SK-N-SH (cell line): ENCODE data around the gene RFNG. TPM values are rescaled to one million over a fixed set of nuclear protein-coding genes. Genes with fewer than 3 reads are reported as not detected.

ENCODE experiments used
- CTCF ChIA-PET: fragments of 300-600, 350-600 bp; formaldehyde crosslinking; extraction: SDS; loops from one replicate; lab custom pipeline; 2021; lab: Yijun Ruan, JAX
- POLR2A ChIA-PET: fragments of 350-600 bp; sonication (Branson Sonifier 250); formaldehyde crosslinking; extraction: SDS; loops from one replicate; lab custom pipeline; 2020; ENCODE audit warnings: antibody characterized with exemption, inconsistent platforms; lab: Yijun Ruan, JAX
- DNase-seq: peaks from one replicate; pipeline ENCODE4 v3.0.0; 2012
- H2AFZ ChIP-seq: fragments of 200-600 bp; sonication (generic); 2 replicates; pipeline ENCODE4 v1.8.1; 2016; ENCODE audit warnings: antibody characterized with exemption, mild to moderate bottlenecking, low read depth
- H3F3A ChIP-seq: fragments of 200-600 bp; sonication (generic); replicated peaks from 2 replicates; pipeline ENCODE3; 2016; ENCODE audit warnings: antibody characterized with exemption, mild to moderate bottlenecking; ENCODE audit not compliant: insufficient read depth
- H3K27ac ChIP-seq, 2 experiments: fragments of 200-500 bp in 1 of 2; fragments of 200-600 bp in 1 of 2; sonication (Bioruptor generic) in 1 of 2; sonication (generic), shearing (Covaris generic) in 1 of 2; 2 replicates each; pipeline versions ENCODE4 v1.5.1 to v1.6.1; 2014 to 2016; ENCODE audit warnings: low read depth in 2 of 2, inconsistent platforms in 1 of 2, low read length in 1 of 2, mild to moderate bottlenecking in 1 of 2, mixed read lengths in 1 of 2
- H3K27me3 ChIP-seq: fragments of 200-600 bp; sonication (generic), shearing (Covaris generic); 2 replicates; pipeline ENCODE4 v1.6.1; 2016; ENCODE audit warnings: mixed run types; ENCODE audit not compliant: insufficient read depth
- H3K36me3 ChIP-seq, 2 experiments: fragments of 200-500 bp in 1 of 2; fragments of 200-600 bp in 1 of 2; sonication (Bioruptor generic) in 1 of 2; sonication (generic) in 1 of 2; replicated peaks in 1 of 2; 2 replicates each; pipeline versions ENCODE3 to v1.5.1; 2014 to 2016; ENCODE audit warnings: low read length in 1 of 2, mild to moderate bottlenecking in 1 of 2; ENCODE audit not compliant: insufficient read depth in 2 of 2, control insufficient read depth in 1 of 2
- H3K4me1 ChIP-seq, 2 experiments: fragments of 200-500 bp in 1 of 2; fragments of 200-600 bp in 1 of 2; sonication (Bioruptor generic) in 1 of 2; sonication (generic), shearing (Covaris generic) in 1 of 2; 2 replicates each; pipeline versions ENCODE4 v1.5.1 to v1.6.1; 2014 to 2016; ENCODE audit warnings: low read depth in 1 of 2, low read length in 1 of 2, mixed run types in 1 of 2; ENCODE audit not compliant: insufficient read depth in 2 of 2, control insufficient read depth in 1 of 2
- H3K4me2 ChIP-seq: fragments of 200-600 bp; sonication (generic), shearing (Covaris generic); 2 replicates; pipeline ENCODE4 v1.6.1; 2017; ENCODE audit warnings: mixed run types
- H3K4me3 ChIP-seq, 2 experiments: fragments of 200-500 bp in 1 of 2; fragments of 200-600 bp in 1 of 2; sonication (Bioruptor generic) in 1 of 2; sonication (generic), shearing (Covaris generic) in 1 of 2; 2 replicates each; pipeline versions ENCODE4 v1.5.1 to v1.8.1; 2014 to 2016; ENCODE audit warnings: low read depth in 2 of 2, inconsistent platforms in 1 of 2, low read length in 1 of 2, mild to moderate bottlenecking in 1 of 2, mixed read lengths in 1 of 2, moderate library complexity in 1 of 2
- H3K79me2 ChIP-seq: fragments of 200-600 bp; sonication (generic); 2 replicates; pipeline ENCODE4 v1.8.1; 2017; ENCODE audit warnings: mild to moderate bottlenecking; ENCODE audit not compliant: insufficient read depth
- H3K9ac ChIP-seq: fragments of 200-600 bp; sonication (generic); 2 replicates; pipeline ENCODE4 v1.6.1; 2017; ENCODE audit warnings: mixed run types
- H3K9me2 ChIP-seq: fragments of 200-600 bp; sonication (generic); 2 replicates; pipeline ENCODE4 v1.6.1; 2017; ENCODE audit warnings: mixed run types
- H3K9me3 ChIP-seq: fragments of 200-600 bp; sonication (generic); 2 replicates; pipeline ENCODE4 v1.6.1; 2017; ENCODE audit warnings: mixed run types, mild to moderate bottlenecking, moderate library complexity
- H4K20me1 ChIP-seq: fragments of 200-600 bp; sonication (generic); 2 replicates; pipeline ENCODE4 v1.6.1; 2017; ENCODE audit warnings: mild to moderate bottlenecking, mixed run types; ENCODE audit not compliant: insufficient read depth
- EP300 ChIP-seq, 2 experiments: IDR thresholded peaks; 2 replicates each; pipeline versions ENCODE4 v1.4.0 to v1.6.1; 2012; ENCODE audit warnings: borderline replicate concordance in 1 of 2, low read depth in 1 of 2, low read length in 1 of 2
- EZH2phosphoT487 ChIP-seq: fragments of 200-600 bp; sonication (generic); IDR thresholded peaks from 2 replicates; pipeline ENCODE4 v1.6.1; 2017; ENCODE audit warnings: low read depth, mixed run types, mild to moderate bottlenecking, antibody characterized with exemption, moderate library complexity, borderline replicate concordance
- FOSL2 ChIP-seq: IDR thresholded peaks from 2 replicates; pipeline ENCODE4 v1.4.0; 2012; ENCODE audit warnings: low read depth, mild to moderate bottlenecking, moderate library complexity, borderline replicate concordance
- FOXJ3 ChIP-seq: sonication (generic); formaldehyde crosslinking; IDR thresholded peaks from 2 replicates; pipeline ENCODE4 v1.5.1; 2020; ENCODE audit warnings: mild to moderate bottlenecking, missing genetic modification reagents
- FOXM1 ChIP-seq: IDR thresholded peaks from 2 replicates; pipeline ENCODE4 v1.4.0; 2012; ENCODE audit warnings: low read depth, mild to moderate bottlenecking
- GABPA ChIP-seq: IDR thresholded peaks from 2 replicates; pipeline ENCODE4 v1.4.0; 2012; ENCODE audit warnings: low read depth, mild to moderate bottlenecking
- JUND ChIP-seq: IDR thresholded peaks from 2 replicates; pipeline ENCODE4 v1.4.0; 2012
- NRF1 ChIP-seq: IDR thresholded peaks from 2 replicates; pipeline ENCODE4 v1.6.1; 2012; ENCODE audit warnings: low read depth, mild to moderate bottlenecking, low read length
- RAD21 ChIP-seq: IDR thresholded peaks from 2 replicates; pipeline ENCODE4 v1.6.1; 2012; ENCODE audit warnings: mild to moderate bottlenecking, low read length
- RCOR1 ChIP-seq: fragments of 150-350 bp; IDR thresholded peaks from 2 replicates; pipeline ENCODE4 v1.6.1; 2017; ENCODE audit warnings: antibody characterized with exemption, low read length
- RXRA ChIP-seq: IDR thresholded peaks from 2 replicates; pipeline ENCODE4 v1.4.0; 2012; ENCODE audit warnings: low read depth, mild to moderate bottlenecking, borderline replicate concordance
- TCF12 ChIP-seq: IDR thresholded peaks from 2 replicates; pipeline ENCODE4 v1.4.0; 2012
- YY1 ChIP-seq: IDR thresholded peaks from 2 replicates; pipeline ENCODE4 v1.4.0; 2012; ENCODE audit warnings: low read depth, mild to moderate bottlenecking
- WGBS: methylation state at CpG from one replicate; pipeline ENCODE4 v1.1.6; 2017; ENCODE audit warnings: low lambda C conversion rate; 5-methylcytosine and 5-hydroxymethylcytosine counted together
- polyA plus RNA-seq, 3 experiments: library from polyadenylated mRNA; depleted of rRNA; stranded (reverse); fragments of >200 nt; gene quantifications; 2 replicates each; pipeline ENCODE4 v1.2.3, GENCODE V29; 2012
- TF ChIP-seq, protein P1 (sequence below): IDR thresholded peaks from 2 replicates; pipeline ENCODE4 v1.4.0; 2012; ENCODE audit warnings: low read depth, borderline replicate concordance
- TF ChIP-seq, protein P2 (sequence below): IDR thresholded peaks from 2 replicates; pipeline ENCODE4; 2012
- TF ChIP-seq, protein P3 (sequence below): IDR thresholded peaks from 2 replicates; pipeline ENCODE4 v1.6.1; 2012; ENCODE audit warnings: mild to moderate bottlenecking, low read depth, low read length, moderate library complexity
- TF ChIP-seq, protein P4 (sequence below): fragments of 150-350 bp; IDR thresholded peaks from 2 replicates; pipeline ENCODE4 v1.6.1; 2017; ENCODE audit warnings: antibody characterized with exemption, low read length, low read depth, borderline replicate concordance

RFNG gene
- polyA plus RNA-seq, 1 of the 3 experiments (the other 2 are of a cell fraction) = 68.6 TPM

DNA sequence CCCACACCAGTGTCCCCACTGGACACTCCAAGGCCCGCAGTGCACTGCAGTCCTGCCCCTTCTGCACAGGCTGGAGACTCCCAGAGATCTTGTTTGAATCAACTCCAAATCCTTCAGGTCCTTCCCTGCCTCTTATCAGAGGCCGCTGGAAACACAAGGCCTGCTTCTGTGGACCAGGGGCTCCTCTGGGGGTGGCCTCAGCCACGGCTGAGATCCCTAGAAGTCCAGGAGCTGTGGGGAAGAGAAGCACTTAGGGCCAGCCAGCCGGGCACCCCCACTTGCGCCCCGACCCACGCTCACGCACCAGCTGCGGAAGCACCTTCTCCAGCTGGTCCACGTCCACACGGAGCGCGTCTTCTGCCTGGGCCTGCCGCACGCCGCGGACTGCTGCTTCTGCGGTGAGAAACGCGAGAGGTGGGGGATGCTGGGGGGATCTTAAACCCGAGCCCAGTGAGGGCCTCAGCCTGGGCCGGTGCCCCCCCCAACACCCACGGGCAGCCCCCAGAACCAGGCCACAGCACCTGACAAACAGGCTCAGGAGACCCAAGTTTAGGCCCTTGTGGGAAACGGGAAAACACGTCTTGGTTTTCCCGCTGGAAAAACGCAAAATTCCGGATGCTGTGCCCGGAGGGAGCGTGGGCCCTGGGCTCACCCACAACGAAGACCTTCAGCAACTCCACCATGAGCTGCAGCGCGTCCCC is 32.5 kb downstream of the RFNG start:
- Histone ChIP-seq H3K9me2 (no peaks in the 10 kb centered on the region), H3K36me3 (peaks cover 7 to 23% of the 10 kb centered on the region in 2 experiments), H3K27me3 (no peaks in the 10 kb centered on the region), H3K9ac (no peak overlapping the region), H3K9me3 (no peaks in the 10 kb centered on the region), H3K4me1 (peaks cover 15 to 31% of the 10 kb centered on the region in 2 experiments; a peak in 3 of 4 replicates), H3K27ac (no peak overlapping the region), H3K4me2 (no peak overlapping the region), H2AFZ (no peak overlapping the region), H3K4me3 (no peak overlapping the region), H3K79me2 (peaks cover 33% of the 10 kb centered on the region), H4K20me1 (peaks cover 17% of the 10 kb centered on the region), H3F3A (peaks cover 32% of the 10 kb centered on the region)
- 92% methylated on average over 33 of the region's 33 CpGs for WGBS
- ChIA-PET POLR2A (interaction anchor here (0.7 to 1.2 kb wide), 3 partner anchors 12 to 59 kb away, joined by 3 to 5 read pairs (median 5); partner anchors contain the start of gene RAC3), CTCF (interaction anchor here (0.6 to 35.7 kb wide), 34 partner anchors 9 to 472 kb away, joined by 3 to 1216 read pairs (median 6); partner anchors contain the start of genes ASPSCR1, DCXR, GPS1 and MAFG)
- no peak for DNase-seq
- TF ChIP-seq FOXJ3 (no peak), EZH2phosphoT487 (no peak), JUND (no peak), NRF1 (no peak), RXRA (no peak), RCOR1 (no peak), TCF12 (no peak), FOSL2 (no peak), FOXM1 (no peak), GABPA (no peak), EP300 (IDR thresholded peaks at IDR 0.05; ENCODE audit: borderline replicate concordance in 1 of 2, low read depth in 1 of 2, low read length in 1 of 2) (no peak), RAD21 (no peak), YY1 (no peak)
- TF ChIP-seq, protein P1, sequence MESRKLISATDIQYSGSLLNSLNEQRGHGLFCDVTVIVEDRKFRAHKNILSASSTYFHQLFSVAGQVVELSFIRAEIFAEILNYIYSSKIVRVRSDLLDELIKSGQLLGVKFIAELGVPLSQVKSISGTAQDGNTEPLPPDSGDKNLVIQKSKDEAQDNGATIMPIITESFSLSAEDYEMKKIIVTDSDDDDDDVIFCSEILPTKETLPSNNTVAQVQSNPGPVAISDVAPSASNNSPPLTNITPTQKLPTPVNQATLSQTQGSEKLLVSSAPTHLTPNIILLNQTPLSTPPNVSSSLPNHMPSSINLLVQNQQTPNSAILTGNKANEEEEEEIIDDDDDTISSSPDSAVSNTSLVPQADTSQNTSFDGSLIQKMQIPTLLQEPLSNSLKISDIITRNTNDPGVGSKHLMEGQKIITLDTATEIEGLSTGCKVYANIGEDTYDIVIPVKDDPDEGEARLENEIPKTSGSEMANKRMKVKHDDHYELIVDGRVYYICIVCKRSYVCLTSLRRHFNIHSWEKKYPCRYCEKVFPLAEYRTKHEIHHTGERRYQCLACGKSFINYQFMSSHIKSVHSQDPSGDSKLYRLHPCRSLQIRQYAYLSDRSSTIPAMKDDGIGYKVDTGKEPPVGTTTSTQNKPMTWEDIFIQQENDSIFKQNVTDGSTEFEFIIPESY = no peak
- TF ChIP-seq, protein P2, sequence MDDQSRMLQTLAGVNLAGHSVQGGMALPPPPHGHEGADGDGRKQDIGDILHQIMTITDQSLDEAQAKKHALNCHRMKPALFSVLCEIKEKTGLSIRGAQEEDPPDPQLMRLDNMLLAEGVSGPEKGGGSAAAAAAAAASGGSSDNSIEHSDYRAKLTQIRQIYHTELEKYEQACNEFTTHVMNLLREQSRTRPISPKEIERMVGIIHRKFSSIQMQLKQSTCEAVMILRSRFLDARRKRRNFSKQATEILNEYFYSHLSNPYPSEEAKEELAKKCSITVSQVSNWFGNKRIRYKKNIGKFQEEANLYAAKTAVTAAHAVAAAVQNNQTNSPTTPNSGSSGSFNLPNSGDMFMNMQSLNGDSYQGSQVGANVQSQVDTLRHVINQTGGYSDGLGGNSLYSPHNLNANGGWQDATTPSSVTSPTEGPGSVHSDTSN = no peak
- TF ChIP-seq, protein P3, sequence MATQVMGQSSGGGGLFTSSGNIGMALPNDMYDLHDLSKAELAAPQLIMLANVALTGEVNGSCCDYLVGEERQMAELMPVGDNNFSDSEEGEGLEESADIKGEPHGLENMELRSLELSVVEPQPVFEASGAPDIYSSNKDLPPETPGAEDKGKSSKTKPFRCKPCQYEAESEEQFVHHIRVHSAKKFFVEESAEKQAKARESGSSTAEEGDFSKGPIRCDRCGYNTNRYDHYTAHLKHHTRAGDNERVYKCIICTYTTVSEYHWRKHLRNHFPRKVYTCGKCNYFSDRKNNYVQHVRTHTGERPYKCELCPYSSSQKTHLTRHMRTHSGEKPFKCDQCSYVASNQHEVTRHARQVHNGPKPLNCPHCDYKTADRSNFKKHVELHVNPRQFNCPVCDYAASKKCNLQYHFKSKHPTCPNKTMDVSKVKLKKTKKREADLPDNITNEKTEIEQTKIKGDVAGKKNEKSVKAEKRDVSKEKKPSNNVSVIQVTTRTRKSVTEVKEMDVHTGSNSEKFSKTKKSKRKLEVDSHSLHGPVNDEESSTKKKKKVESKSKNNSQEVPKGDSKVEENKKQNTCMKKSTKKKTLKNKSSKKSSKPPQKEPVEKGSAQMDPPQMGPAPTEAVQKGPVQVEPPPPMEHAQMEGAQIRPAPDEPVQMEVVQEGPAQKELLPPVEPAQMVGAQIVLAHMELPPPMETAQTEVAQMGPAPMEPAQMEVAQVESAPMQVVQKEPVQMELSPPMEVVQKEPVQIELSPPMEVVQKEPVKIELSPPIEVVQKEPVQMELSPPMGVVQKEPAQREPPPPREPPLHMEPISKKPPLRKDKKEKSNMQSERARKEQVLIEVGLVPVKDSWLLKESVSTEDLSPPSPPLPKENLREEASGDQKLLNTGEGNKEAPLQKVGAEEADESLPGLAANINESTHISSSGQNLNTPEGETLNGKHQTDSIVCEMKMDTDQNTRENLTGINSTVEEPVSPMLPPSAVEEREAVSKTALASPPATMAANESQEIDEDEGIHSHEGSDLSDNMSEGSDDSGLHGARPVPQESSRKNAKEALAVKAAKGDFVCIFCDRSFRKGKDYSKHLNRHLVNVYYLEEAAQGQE = no peak
- TF ChIP-seq, protein P4, sequence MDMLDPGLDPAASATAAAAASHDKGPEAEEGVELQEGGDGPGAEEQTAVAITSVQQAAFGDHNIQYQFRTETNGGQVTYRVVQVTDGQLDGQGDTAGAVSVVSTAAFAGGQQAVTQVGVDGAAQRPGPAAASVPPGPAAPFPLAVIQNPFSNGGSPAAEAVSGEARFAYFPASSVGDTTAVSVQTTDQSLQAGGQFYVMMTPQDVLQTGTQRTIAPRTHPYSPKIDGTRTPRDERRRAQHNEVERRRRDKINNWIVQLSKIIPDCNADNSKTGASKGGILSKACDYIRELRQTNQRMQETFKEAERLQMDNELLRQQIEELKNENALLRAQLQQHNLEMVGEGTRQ = no peak
